H9 (cell line): Measurements from ENCODE around the gene STK38. TPM values are rescaled to one million over a fixed set of nuclear protein-coding genes. Genes with fewer than 3 reads are reported as not detected.

Experiments
- DNase-seq: peaks from one replicate; pipeline ENCODE4 v3.0.0-alpha.2; 2017
- H2AFZ ChIP-seq: one replicate; pipeline ENCODE4 v1.6.1; 2013; ENCODE audit warnings: mild to moderate bottlenecking, low read length, control low read depth, moderate library complexity
- H2AK5ac ChIP-seq: 2 replicates; pipeline ENCODE4 v1.6.1; 2013; ENCODE audit warnings: low read length, control low read depth, mixed read lengths; ENCODE audit not compliant: insufficient read length
- H2BK120ac ChIP-seq: one replicate; pipeline ENCODE4 v1.6.1; 2013; ENCODE audit warnings: low read depth, mild to moderate bottlenecking, low read length, control low read depth, inconsistent platforms; ENCODE audit not compliant: poor library complexity, severe bottlenecking
- H2BK12ac ChIP-seq: 2 replicates; pipeline ENCODE4 v1.6.1; 2013; ENCODE audit warnings: low read length, control low read depth, mixed read lengths, low read depth; ENCODE audit not compliant: insufficient read length
- H2BK15ac ChIP-seq: 2 replicates; pipeline ENCODE4 v1.6.1; 2013; ENCODE audit warnings: low read depth, low read length, control low read depth
- H2BK20ac ChIP-seq: one replicate; pipeline ENCODE4 v1.6.1; 2013; ENCODE audit warnings: low read depth, mild to moderate bottlenecking, low read length, control low read depth, inconsistent platforms; ENCODE audit not compliant: poor library complexity, severe bottlenecking
- H2BK5ac ChIP-seq: 2 replicates; pipeline ENCODE4 v1.6.1; 2013; ENCODE audit warnings: low read length, control low read depth, mixed read lengths; ENCODE audit not compliant: insufficient read length
- H3K14ac ChIP-seq: 2 replicates; pipeline ENCODE4 v1.6.1; 2013; ENCODE audit warnings: low read length, control low read depth; ENCODE audit not compliant: insufficient read depth
- H3K18ac ChIP-seq: 2 replicates; pipeline ENCODE4 v1.6.1; 2013; ENCODE audit warnings: low read depth, mild to moderate bottlenecking, mixed read lengths, low read length, control low read depth; ENCODE audit not compliant: insufficient read length
- H3K23ac ChIP-seq: 2 replicates; pipeline ENCODE4 v1.6.1; 2013; ENCODE audit warnings: low read length, control low read depth, mixed read lengths, low read depth; ENCODE audit not compliant: insufficient read length
- H3K23me2 ChIP-seq: 2 replicates; pipeline ENCODE4 v1.6.1; 2013; ENCODE audit warnings: low read depth, mild to moderate bottlenecking, mixed read lengths, low read length, control low read depth; ENCODE audit not compliant: insufficient read length, poor library complexity, severe bottlenecking
- H3K27ac ChIP-seq: 2 replicates; pipeline ENCODE4 v1.5.1; 2013; ENCODE audit warnings: low read length, control low read depth, mixed read lengths, low read depth; ENCODE audit not compliant: insufficient read length
- H3K27me3 ChIP-seq: 2 replicates; pipeline ENCODE4 v1.6.1; 2013; ENCODE audit warnings: low read length, control low read depth, inconsistent platforms; ENCODE audit not compliant: insufficient read depth
- H3K4ac ChIP-seq: 2 replicates; pipeline ENCODE4 v1.6.1; 2013; ENCODE audit warnings: low read depth, mild to moderate bottlenecking, control low read depth, inconsistent platforms, low read length, moderate library complexity
- H3K4me1 ChIP-seq: 2 replicates; pipeline ENCODE4 v1.6.1; 2013; ENCODE audit warnings: low read length, control low read depth, inconsistent platforms; ENCODE audit not compliant: insufficient read depth
- H3K4me2 ChIP-seq: 2 replicates; pipeline ENCODE4 v1.6.1; 2013; ENCODE audit warnings: low read length, control low read depth, mixed read lengths; ENCODE audit not compliant: insufficient read length, insufficient read depth
- H3K56ac ChIP-seq: 2 replicates; pipeline ENCODE4 v1.6.1; 2013; ENCODE audit warnings: low read depth, mild to moderate bottlenecking, mixed read lengths, low read length, control low read depth; ENCODE audit not compliant: insufficient read length
- H3K79me1 ChIP-seq: 2 replicates; pipeline ENCODE4 v1.6.1; 2013; ENCODE audit warnings: low read depth, mild to moderate bottlenecking, moderate library complexity, low read length, control low read depth, inconsistent platforms; ENCODE audit not compliant: insufficient read depth, poor library complexity, severe bottlenecking
- H3K79me2 ChIP-seq: 2 replicates; pipeline ENCODE4 v1.6.1; 2013; ENCODE audit warnings: low read length, control low read depth, inconsistent platforms; ENCODE audit not compliant: insufficient read depth
- H3K9ac ChIP-seq: 2 replicates; pipeline ENCODE4 v1.6.1; 2013; ENCODE audit warnings: low read length, control low read depth, mixed read lengths; ENCODE audit not compliant: insufficient read length; ENCODE audit errors: extremely low read depth
- H3K9me3 ChIP-seq: one replicate; pipeline ENCODE4 v1.6.1; 2013; ENCODE audit warnings: low read depth, low read length, inconsistent platforms; ENCODE audit not compliant: control insufficient read depth
- H3T11ph ChIP-seq: one replicate; pipeline ENCODE4 v1.6.1; 2013; ENCODE audit warnings: mild to moderate bottlenecking, low read length, control low read depth, inconsistent platforms
- H4K20me1 ChIP-seq: one replicate; pipeline ENCODE4 v1.6.1; 2013; ENCODE audit not compliant: control insufficient read depth, insufficient read length, insufficient read depth
- H4K5ac ChIP-seq: 2 replicates; pipeline ENCODE4 v1.6.1; 2013; ENCODE audit warnings: low read depth, mild to moderate bottlenecking, mixed read lengths, low read length, control low read depth; ENCODE audit not compliant: insufficient read length
- H4K8ac ChIP-seq: replicated peaks from 2 replicates; pipeline ENCODE4 v1.6.1; 2013; ENCODE audit warnings: low read length, control low read depth, mixed read lengths, low read depth; ENCODE audit not compliant: insufficient read length
- H4K91ac ChIP-seq: 2 replicates; pipeline ENCODE4 v1.6.1; 2013; ENCODE audit warnings: low read depth, mild to moderate bottlenecking, moderate library complexity, mixed read lengths, low read length, control low read depth; ENCODE audit not compliant: insufficient read length
- H3K27ac Mint-ChIP-seq, 3 experiments: 2 replicates in 2 of 3; 3 replicates in 1 of 3; pipeline ENCODE4 v1.8.0; 2020 to 2021; ENCODE audit warnings: mixed read lengths in 3 of 3, mild to moderate bottlenecking in 1 of 3, moderate library complexity in 1 of 3
- H3K27me3 Mint-ChIP-seq: 2 replicates; pipeline ENCODE4 v1.8.0; 2021; ENCODE audit warnings: low read depth, mild to moderate bottlenecking, moderate library complexity, mixed read lengths
- H3K36me3 Mint-ChIP-seq, 3 experiments: 2 replicates in 2 of 3; 3 replicates in 1 of 3; pipeline ENCODE4 v1.8.0; 2020 to 2021; ENCODE audit warnings: low read depth in 3 of 3, mixed read lengths in 3 of 3; ENCODE audit not compliant: insufficient read depth in 1 of 3
- H3K4me1 Mint-ChIP-seq, 2 experiments: 2 replicates each; pipeline ENCODE4 v1.8.0; 2020; ENCODE audit warnings: mixed read lengths in 2 of 2
- H3K4me3 Mint-ChIP-seq, 2 experiments: 2 replicates in 1 of 2; 3 replicates in 1 of 2; pipeline ENCODE4 v1.8.0; 2020 to 2021; ENCODE audit warnings: mild to moderate bottlenecking in 2 of 2, mixed read lengths in 2 of 2, moderate library complexity in 1 of 2
- H3K9me3 Mint-ChIP-seq, 2 experiments: 2 replicates in 1 of 2; 3 replicates in 1 of 2; pipeline ENCODE4 v1.8.0; 2020; ENCODE audit warnings: mild to moderate bottlenecking in 2 of 2, mixed read lengths in 2 of 2, moderate library complexity in 1 of 2
- WGBS: extraction: QIAGEN DNeasy Blood & Tissue Kit; methylation state at CpG from one replicate; pipeline ENCODE4 v1.1.7; 2013; ENCODE audit warnings: missing lambda C conversion rate, low lambda C conversion rate, mixed read lengths; ENCODE audit not compliant: insufficient read length; ENCODE audit errors: extremely low coverage; 5-methylcytosine and 5-hydroxymethylcytosine counted together
- total RNA-seq: library from RNA; stranded (reverse); gene quantifications from 2 replicates; pipeline ENCODE4 v1.2.1, GENCODE V29; 2021
- TF ChIP-seq, protein P1 (sequence below): fragments of 200-600 bp; sonication (generic); conservative IDR thresholded peaks from 3 replicates; pipeline ENCODE4 v1.8.0; 2021; ENCODE audit warnings: antibody characterized with exemption, mild to moderate bottlenecking

STK38 gene
- total RNA-seq, 1 experiment from 2014 or later: 17.5 TPM

DNA sequence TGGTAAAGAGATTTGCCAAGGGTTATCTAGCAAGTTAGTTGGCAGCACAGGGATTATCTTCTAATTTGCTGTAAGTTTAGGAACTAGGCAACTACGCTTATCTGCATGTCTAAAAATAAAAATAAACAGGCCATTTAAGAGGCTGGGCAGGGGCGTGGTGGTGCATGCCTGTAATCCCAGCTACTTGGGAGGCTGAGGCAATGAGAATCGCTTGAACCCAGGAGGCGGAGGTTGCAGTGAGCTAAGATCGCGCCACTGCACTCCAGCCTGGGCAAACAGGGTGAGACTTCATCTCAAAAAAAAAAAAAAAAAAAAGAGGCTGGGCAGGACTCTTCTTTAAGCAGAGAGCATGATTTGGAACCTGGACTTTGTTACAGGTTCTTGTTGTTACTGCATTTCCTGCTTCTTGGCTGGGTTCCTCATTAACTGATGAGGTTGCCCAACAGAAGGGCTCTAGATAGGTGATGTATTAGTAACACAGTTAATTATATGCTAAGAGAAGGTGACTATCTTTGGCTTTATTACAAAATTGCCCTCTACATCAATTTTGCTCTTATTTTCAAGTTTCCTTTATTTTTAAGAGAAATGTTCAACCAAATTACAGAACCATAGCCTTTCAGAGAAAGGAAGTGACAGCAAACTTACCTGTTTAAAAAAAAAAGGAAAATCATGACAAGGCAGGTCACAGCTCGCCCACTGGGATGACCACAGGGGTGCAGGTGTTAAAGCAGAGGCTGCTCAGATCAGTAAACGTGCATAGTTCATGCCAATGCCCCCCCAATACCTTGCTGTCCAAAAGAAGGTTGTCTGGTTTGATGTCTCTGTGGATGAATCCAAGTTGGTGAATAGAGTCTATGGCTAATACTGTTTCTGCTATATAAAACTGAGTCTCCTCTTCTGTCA, 32.5 kb downstream of the STK38 start:
- Histone ChIP-seq H3K9me3 (no peaks in the 10 kb centered on the region), H3K27me3 (no peaks in the 10 kb centered on the region), H2BK15ac (no peak overlapping the region), H2BK5ac (no peak overlapping the region), H3K23me2 (no peaks in the 10 kb centered on the region), H3K27ac (no peak overlapping the region), H3T11ph (no peak overlapping the region), H2BK20ac (no peak overlapping the region), H3K4me1 (no peaks in the 10 kb centered on the region), H4K8ac (no peak overlapping the region), H2AFZ (no peak overlapping the region), H3K23ac (no peak overlapping the region), H3K14ac (no peak overlapping the region), H4K91ac (no peak overlapping the region), H3K56ac (no peak overlapping the region), H3K4ac (no peak overlapping the region), H2BK12ac (no peak overlapping the region), H4K5ac (no peak overlapping the region), H3K18ac (no peak overlapping the region), H3K79me2 (no peaks in the 10 kb centered on the region), H2AK5ac (no peak overlapping the region), H2BK120ac (no peak overlapping the region), H3K4me2 (no peak overlapping the region), H3K79me1 (no peaks in the 10 kb centered on the region), H3K9ac (no peak overlapping the region), H4K20me1 (no peaks in the 10 kb centered on the region)
- WGBS: no CpG with 5 or more reads among the region's 8 CpGs
- TF ChIP-seq, protein P1, sequence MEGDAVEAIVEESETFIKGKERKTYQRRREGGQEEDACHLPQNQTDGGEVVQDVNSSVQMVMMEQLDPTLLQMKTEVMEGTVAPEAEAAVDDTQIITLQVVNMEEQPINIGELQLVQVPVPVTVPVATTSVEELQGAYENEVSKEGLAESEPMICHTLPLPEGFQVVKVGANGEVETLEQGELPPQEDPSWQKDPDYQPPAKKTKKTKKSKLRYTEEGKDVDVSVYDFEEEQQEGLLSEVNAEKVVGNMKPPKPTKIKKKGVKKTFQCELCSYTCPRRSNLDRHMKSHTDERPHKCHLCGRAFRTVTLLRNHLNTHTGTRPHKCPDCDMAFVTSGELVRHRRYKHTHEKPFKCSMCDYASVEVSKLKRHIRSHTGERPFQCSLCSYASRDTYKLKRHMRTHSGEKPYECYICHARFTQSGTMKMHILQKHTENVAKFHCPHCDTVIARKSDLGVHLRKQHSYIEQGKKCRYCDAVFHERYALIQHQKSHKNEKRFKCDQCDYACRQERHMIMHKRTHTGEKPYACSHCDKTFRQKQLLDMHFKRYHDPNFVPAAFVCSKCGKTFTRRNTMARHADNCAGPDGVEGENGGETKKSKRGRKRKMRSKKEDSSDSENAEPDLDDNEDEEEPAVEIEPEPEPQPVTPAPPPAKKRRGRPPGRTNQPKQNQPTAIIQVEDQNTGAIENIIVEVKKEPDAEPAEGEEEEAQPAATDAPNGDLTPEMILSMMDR: no peak
- peaks cover 18 to 54% (median 49%) of the 10 kb centered on the region in 3 experiments; a peak in 6 of 7 replicates for H3K36me3 Mint-ChIP-seq
- no peaks in the 10 kb centered on the region for H3K9me3 Mint-ChIP-seq
- H3K4me3 Mint-ChIP-seq: no peak overlapping the region
- H3K27me3 Mint-ChIP-seq: no peaks in the 10 kb centered on the region
- no peaks in the 10 kb centered on the region; a peak in 1 of 4 replicates for H3K4me1 Mint-ChIP-seq
- no peak overlapping the region for H3K27ac Mint-ChIP-seq
- DNase-seq: no peak
